ENCODE measurements around the gene PAH. TPM values are rescaled to one million over a fixed set of nuclear protein-coding genes. Genes with fewer than 3 reads are reported as not detected.

The PAH gene
- total and polyA plus RNA-seq, 2 donors (not counting 3 experiments of a cell fraction or from before 2014, with no cell fraction given), result not detected

DNA sequence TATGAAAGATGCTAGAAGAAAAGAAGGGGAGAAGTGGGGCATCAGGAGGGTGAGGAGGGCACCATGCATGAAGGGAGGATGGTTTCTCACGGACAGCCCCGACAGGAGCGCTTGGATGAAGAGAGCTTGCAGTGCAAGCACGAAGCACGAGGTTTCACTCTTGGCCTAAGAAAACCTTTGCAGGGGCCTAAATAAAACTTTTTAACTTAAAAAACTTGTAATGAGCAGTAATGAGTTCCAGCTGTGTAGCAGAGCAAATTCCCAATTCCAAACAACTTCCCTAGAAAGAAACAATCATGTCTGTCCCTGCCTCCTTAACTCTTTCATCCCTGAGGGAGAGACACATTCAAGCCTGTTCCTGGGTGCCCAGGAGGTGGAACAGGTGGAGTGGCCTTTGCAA lies 119.5 kb downstream of the PAH start:
- POLR2A ChIA-PET, result no interaction called here
- no peaks in the 10 kb centered on the region for H3K4me1 ChIP-seq (ENCODE audit: control insufficient read depth, extremely low read depth, insufficient read depth, low read length)
- peaks cover 1% of the 10 kb centered on the region for H3K9me3 ChIP-seq (replicated peaks; ENCODE audit: control insufficient read depth, insufficient read depth, low read length)
- DNase-seq (ENCODE audit: low read depth, low spot score), result no peak
- no peaks in the 10 kb centered on the region for H3K79me2 ChIP-seq (ENCODE audit: control insufficient read depth, insufficient read depth, low read length)
- dilution Hi-C loops (cut with MboI; ENCODE audit: extremely low pct_ligation_motif_present, low sequenced_read_pairs) (no loop called here), intact Hi-C loops (cut with micrococcal nuclease) (no loop called here)
- H3K36me3 ChIP-seq (ENCODE audit: control insufficient read depth in 2 of 2, extremely low read depth in 1 of 2, insufficient read depth in 2 of 2, low read length in 2 of 2), result no peaks in the 10 kb centered on the region
- no peak overlapping the region for H3K4me2 ChIP-seq (ENCODE audit: insufficient read depth, low read length)
- FAIRE-seq, result no peak
- CTCF ChIA-PET, result no interaction called here
- no TSS peak for BruUV-seq (replicated peaks)
- TF ChIP-seq MYC (IDR thresholded peaks at IDR 0.05; ENCODE audit: low read depth, low read length) (no peak), JUN (IDR thresholded peaks at IDR 0.05; ENCODE audit: borderline replicate concordance, insufficient read depth, insufficient read length, low read depth) (no peak), POLR2A (IDR thresholded peaks at IDR 0.05; ENCODE audit: low read depth, low read length) (no peak), FOS (IDR thresholded peaks at IDR 0.05; ENCODE audit: borderline replicate concordance, insufficient read depth, low read length) (no peak), EZH2 (IDR thresholded peaks at IDR 0.05; ENCODE audit: borderline replicate concordance, low read depth, low read length, severe bottlenecking) (no peak)
- TF ChIP-seq, protein P1, sequence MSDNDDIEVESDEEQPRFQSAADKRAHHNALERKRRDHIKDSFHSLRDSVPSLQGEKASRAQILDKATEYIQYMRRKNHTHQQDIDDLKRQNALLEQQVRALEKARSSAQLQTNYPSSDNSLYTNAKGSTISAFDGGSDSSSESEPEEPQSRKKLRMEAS (IDR thresholded peaks at IDR 0.05; ENCODE audit: insufficient read depth, insufficient read length), result no peak
- TF ChIP-seq, protein P2, sequence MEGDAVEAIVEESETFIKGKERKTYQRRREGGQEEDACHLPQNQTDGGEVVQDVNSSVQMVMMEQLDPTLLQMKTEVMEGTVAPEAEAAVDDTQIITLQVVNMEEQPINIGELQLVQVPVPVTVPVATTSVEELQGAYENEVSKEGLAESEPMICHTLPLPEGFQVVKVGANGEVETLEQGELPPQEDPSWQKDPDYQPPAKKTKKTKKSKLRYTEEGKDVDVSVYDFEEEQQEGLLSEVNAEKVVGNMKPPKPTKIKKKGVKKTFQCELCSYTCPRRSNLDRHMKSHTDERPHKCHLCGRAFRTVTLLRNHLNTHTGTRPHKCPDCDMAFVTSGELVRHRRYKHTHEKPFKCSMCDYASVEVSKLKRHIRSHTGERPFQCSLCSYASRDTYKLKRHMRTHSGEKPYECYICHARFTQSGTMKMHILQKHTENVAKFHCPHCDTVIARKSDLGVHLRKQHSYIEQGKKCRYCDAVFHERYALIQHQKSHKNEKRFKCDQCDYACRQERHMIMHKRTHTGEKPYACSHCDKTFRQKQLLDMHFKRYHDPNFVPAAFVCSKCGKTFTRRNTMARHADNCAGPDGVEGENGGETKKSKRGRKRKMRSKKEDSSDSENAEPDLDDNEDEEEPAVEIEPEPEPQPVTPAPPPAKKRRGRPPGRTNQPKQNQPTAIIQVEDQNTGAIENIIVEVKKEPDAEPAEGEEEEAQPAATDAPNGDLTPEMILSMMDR (IDR thresholded peaks at IDR 0.05; ENCODE audit: extremely low read depth in 1 of 2, insufficient read depth in 1 of 2, low read depth in 1 of 2, low read length in 2 of 2), result no peak
- no peaks in the 10 kb centered on the region for H3K9me1 ChIP-seq (replicated peaks; ENCODE audit: control insufficient read depth, extremely low read depth, insufficient read depth, low read length)
- no peak overlapping the region for H3K4me3 ChIP-seq (replicated peaks in 1 of 3; ENCODE audit: insufficient read depth in 1 of 3, low read depth in 1 of 3, low read length in 3 of 3)
- no peaks in the 10 kb centered on the region for H4K20me1 ChIP-seq (replicated peaks; ENCODE audit: control insufficient read depth, extremely low read depth, insufficient read depth, low read length)
- no peak overlapping the region for H3K9ac ChIP-seq (replicated peaks; ENCODE audit: extremely low read depth, insufficient read depth, low read length)
- no peak overlapping the region for H2AFZ ChIP-seq (ENCODE audit: low read depth, low read length)
- no peak overlapping the region for H3K27ac ChIP-seq (ENCODE audit: insufficient read depth, low read depth, low read length)
- no peaks in the 10 kb centered on the region for H3K27me3 ChIP-seq (ENCODE audit: control insufficient read depth in 2 of 2, insufficient read depth in 2 of 2, low read length in 2 of 2)

All from endothelial cell of umbilical vein (primary cell).